IMR-90 (cell line): ENCODE data around the gene PSD. TPM values are rescaled to one million over a fixed set of nuclear protein-coding genes. Genes with fewer than 3 reads are reported as not detected.

ENCODE experiments used
- ATAC-seq: fragments of 200-7000 bp; cut with Tn5 transposase; 2 replicates; pipeline ENCODE4 v1.9.1; 2020; ENCODE audit warnings: low read depth, mild to moderate bottlenecking, moderate library complexity
- BruUV-seq: library from RNA; stranded (reverse); fragments of 400-500 nt; replicated peaks from 2 replicates; lab custom pipeline; 2021; lab: Mats Ljungman, UMichigan
- CTCF ChIA-PET: fragments of 300-600 bp; formaldehyde crosslinking; extraction: SDS; loops from one replicate; lab custom pipeline; 2021; ENCODE audit warnings: antibody characterized with exemption; lab: Yijun Ruan, JAX
- POLR2A ChIA-PET: fragments of 300-600 bp; sonication (Branson Sonifier 250); formaldehyde crosslinking; loops from one replicate; lab custom pipeline; 2022; ENCODE audit warnings: antibody characterized with exemption; ENCODE audit not compliant: unreplicated experiment; lab: Charles Lee
- DNase-seq: peaks from one replicate; pipeline ENCODE4 v3.0.0; 2013
- H2AFZ ChIP-seq: replicated peaks from 2 replicates; pipeline ENCODE3; 2013; ENCODE audit warnings: low read length, mild to moderate bottlenecking; ENCODE audit not compliant: poor library complexity
- H2AK5ac ChIP-seq: 2 replicates; pipeline ENCODE4 v1.6.1; 2013; ENCODE audit warnings: low read depth, low read length, inconsistent platforms
- H2AK9ac ChIP-seq: replicated peaks from 2 replicates; pipeline ENCODE3; 2013; ENCODE audit warnings: mild to moderate bottlenecking, low read depth, low read length, moderate library complexity; ENCODE audit not compliant: poor library complexity
- H2BK120ac ChIP-seq: 2 replicates; pipeline ENCODE4 v1.6.1; 2013; ENCODE audit warnings: low read depth, low read length, inconsistent platforms
- H2BK15ac ChIP-seq: 3 replicates; pipeline ENCODE4 v1.6.1; 2013; ENCODE audit warnings: low read depth, low read length, inconsistent platforms
- H2BK20ac ChIP-seq: 2 replicates; pipeline ENCODE4 v1.6.1; 2013; ENCODE audit warnings: low read depth, mild to moderate bottlenecking, inconsistent platforms, low read length, moderate library complexity
- H2BK5ac ChIP-seq: 2 replicates; pipeline ENCODE4 v1.6.1; 2013; ENCODE audit warnings: mild to moderate bottlenecking, low read depth, low read length, inconsistent platforms; ENCODE audit not compliant: poor library complexity, severe bottlenecking
- H3K14ac ChIP-seq: replicated peaks from 2 replicates; pipeline ENCODE4 v1.6.1; 2013; ENCODE audit warnings: low read depth, low read length, inconsistent platforms
- H3K18ac ChIP-seq: 2 replicates; pipeline ENCODE4 v1.6.1; 2013; ENCODE audit warnings: low read depth, low read length, control low read depth
- H3K23ac ChIP-seq: 2 replicates; pipeline ENCODE4 v1.6.1; 2013; ENCODE audit warnings: low read depth, low read length, inconsistent platforms
- H3K27ac ChIP-seq: 2 replicates; pipeline ENCODE4 v1.5.1; 2013; ENCODE audit warnings: mild to moderate bottlenecking, control low read depth, low read length; ENCODE audit not compliant: insufficient read depth
- H3K27me3 ChIP-seq: 2 replicates; pipeline ENCODE4 v1.6.1; 2013; ENCODE audit warnings: low read length; ENCODE audit not compliant: control insufficient read depth, insufficient read depth
- H3K36me3 ChIP-seq: 2 replicates; pipeline ENCODE4 v1.6.1; 2013; ENCODE audit warnings: low read length, mixed read lengths; ENCODE audit not compliant: control insufficient read depth, insufficient read depth
- H3K4ac ChIP-seq: 2 replicates; pipeline ENCODE4 v1.6.1; 2013; ENCODE audit warnings: low read depth, low read length, inconsistent platforms
- H3K4me1 ChIP-seq: 2 replicates; pipeline ENCODE4 v1.6.1; 2013; ENCODE audit warnings: low read length, mixed read lengths; ENCODE audit not compliant: control insufficient read depth, insufficient read depth
- H3K4me2 ChIP-seq: 2 replicates; pipeline ENCODE4 v1.6.1; 2013; ENCODE audit warnings: low read depth, mild to moderate bottlenecking, control low read depth, low read length, moderate library complexity
- H3K4me3 ChIP-seq: 2 replicates; pipeline ENCODE4 v1.5.1; 2013; ENCODE audit warnings: low read depth, mild to moderate bottlenecking, control low read depth, low read length, moderate library complexity; ENCODE audit not compliant: insufficient read depth
- H3K56ac ChIP-seq: 2 replicates; pipeline ENCODE4 v1.6.1; 2013; ENCODE audit warnings: low read length, inconsistent platforms; ENCODE audit not compliant: insufficient read depth; ENCODE audit errors: extremely low read depth
- H3K79me1 ChIP-seq, 2 experiments: 2 replicates each; pipeline ENCODE4 v1.6.1; 2013; ENCODE audit warnings: low read length in 2 of 2, inconsistent platforms in 1 of 2, low read depth in 1 of 2
- H3K9ac ChIP-seq: 2 replicates; pipeline ENCODE4 v1.6.1; 2013; ENCODE audit warnings: low read depth, low read length, control low read depth
- H3K9me1 ChIP-seq: 2 replicates; pipeline ENCODE4 v1.6.1; 2013; ENCODE audit warnings: low read length, inconsistent platforms; ENCODE audit not compliant: insufficient read depth
- H3K9me3 ChIP-seq: 2 replicates; pipeline ENCODE4 v1.6.1; 2013; ENCODE audit warnings: low read length; ENCODE audit not compliant: control insufficient read depth, insufficient read depth
- H4K20me1 ChIP-seq: 2 replicates; pipeline ENCODE4 v1.6.1; 2013; ENCODE audit warnings: low read length, inconsistent platforms; ENCODE audit not compliant: insufficient read depth
- H4K5ac ChIP-seq: 2 replicates; pipeline ENCODE4 v1.6.1; 2013; ENCODE audit warnings: mild to moderate bottlenecking, low read depth, low read length, control low read depth
- H4K8ac ChIP-seq, 2 experiments: 2 replicates each; pipeline ENCODE4 v1.6.1; 2013; ENCODE audit warnings: low read depth in 2 of 2, low read length in 2 of 2, control low read depth in 1 of 2, inconsistent platforms in 1 of 2
- H4K91ac ChIP-seq: 2 replicates; pipeline ENCODE4 v1.6.1; 2013; ENCODE audit warnings: low read depth, low read length, inconsistent platforms; ENCODE audit not compliant: insufficient read depth
- POLR2A ChIP-seq: IDR thresholded peaks from 2 replicates; pipeline ENCODE4 v1.6.1; 2012; ENCODE audit warnings: mild to moderate bottlenecking, low read depth, low read length
- RAD21 ChIP-seq: IDR thresholded peaks from 2 replicates; pipeline ENCODE4 v1.6.1; 2012; ENCODE audit warnings: low read length, improper control_type of control experiment
- SMC3 ChIP-seq: fragments of 150-350 bp; IDR thresholded peaks from 2 replicates; pipeline ENCODE4 v1.6.1; 2016; ENCODE audit warnings: low read depth, mild to moderate bottlenecking, antibody characterized with exemption, low read length, moderate library complexity
- WGBS, 2 experiments: methylation state at CpG; one replicate each; pipeline versions ENCODE4 v1.1.5 to v1.1.7; 2013; ENCODE audit warnings: missing lambda C conversion rate in 2 of 2; ENCODE audit not compliant: insufficient read length in 1 of 2; ENCODE audit errors: extremely low coverage in 2 of 2; 5-methylcytosine and 5-hydroxymethylcytosine counted together
- dilution Hi-C: fragments of 300-500 bp; cut with HindIII; formaldehyde crosslinking; loops from one replicate; pipeline ENCODE4 v1.14.3; 2018; ENCODE audit warnings: low sequenced_read_pairs; ENCODE audit not compliant: unreplicated experiment
- in situ Hi-C: fragments of 300-500 bp; cut with MboI; formaldehyde crosslinking; loops from 3 replicates; pipeline ENCODE4 v1.14.3; 2019; ENCODE audit warnings: low sequenced_read_pairs, inconsistent platforms, mixed read lengths
- intact Hi-C: fragments of 100-400 bp; cut with micrococcal nuclease; formaldehyde crosslinking; loops from 2 replicates; pipeline ENCODE4 v1.10.0; 2022
- polyA plus RNA-seq, 3 experiments: library from polyadenylated mRNA; depleted of rRNA; stranded (reverse); fragments of >200 nt; gene quantifications; 2 replicates each; pipeline ENCODE4 v1.2.3, GENCODE V29; 2012; ENCODE audit warnings: low replicate concordance in 1 of 3
- total RNA-seq: library from RNA; depleted of rRNA; stranded (reverse); fragments of >200 nt; gene quantifications from 2 replicates; pipeline ENCODE4 v1.2.3, GENCODE V29; 2012

PSD gene
- total and polyA plus RNA-seq, 2 of the 4 experiments (the other 2 are of a cell fraction), result 2.0 to 4.4 TPM

DNA sequence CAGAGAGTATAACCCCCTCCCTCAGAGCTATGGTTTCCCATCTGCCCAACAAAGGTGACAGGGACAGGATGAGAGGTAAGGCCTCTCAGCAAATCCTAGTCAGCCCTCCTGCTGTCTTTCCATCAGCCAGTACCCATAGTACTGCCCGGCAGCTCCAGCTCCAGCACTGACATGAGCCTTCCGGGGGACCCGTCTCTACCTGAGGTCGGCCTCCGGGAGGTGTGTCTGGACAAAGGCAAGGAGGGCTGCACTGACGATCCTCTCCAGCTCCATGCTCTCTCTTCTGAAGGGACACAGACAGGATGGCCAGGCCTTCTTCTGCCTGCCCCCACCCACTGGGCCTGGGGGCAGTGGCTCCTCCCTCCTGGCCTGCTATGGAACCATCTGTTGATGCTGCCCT is 6.3 kb upstream of the PSD start:
- Histone ChIP-seq H4K8ac (no peak overlapping the region), H4K5ac (no peak overlapping the region), H3K14ac (no peak overlapping the region), H3K79me1 (peaks cover 3 to 43% of the 10 kb centered on the region in 2 experiments; a peak in 3 of 4 replicates), H4K91ac (no peak overlapping the region), H3K9me1 (peaks cover 7% of the 10 kb centered on the region; the same call in 1 of the 2 replicates), H3K27ac (no peak overlapping the region), H2BK15ac (no peak overlapping the region), H3K4me1 (peaks cover 10% of the 10 kb centered on the region), H3K9ac (no peak overlapping the region), H3K4me3 (no peak overlapping the region), H3K56ac (no peak overlapping the region), H3K18ac (no peak overlapping the region), H2BK120ac (no peak overlapping the region), H2BK5ac (no peak overlapping the region), H2BK20ac (no peak overlapping the region), H3K4me2 (no peak overlapping the region), H3K27me3 (no peaks in the 10 kb centered on the region), H2AK5ac (no peak overlapping the region), H3K36me3 (peaks cover 6% of the 10 kb centered on the region; the same call in 1 of the 2 replicates), H3K4ac (no peak overlapping the region), H3K23ac (no peak overlapping the region), H4K20me1 (no peaks in the 10 kb centered on the region), H2AFZ (no peak overlapping the region), H2AK9ac (peak overlapping the region; percentile 70), H3K9me3 (no peaks in the 10 kb centered on the region)
- 80% methylated on average over 1 of the region's 6 CpGs; no CpG with 5 or more reads in 1 of the 2 experiments for WGBS, 2 experiments
- dilution Hi-C loops, result no loop called here
- ATAC-seq, result no peak
- in situ Hi-C loops, result no loop called here
- TF ChIP-seq POLR2A (no peak), SMC3 (no peak), RAD21 (no peak)
- ChIA-PET POLR2A (no interaction called here), CTCF (no interaction called here)
- no TSS peak for BruUV-seq
- intact Hi-C loops, result no loop called here
- DNase-seq, result no peak
